ENCODE data around the gene KRT40. TPM values are rescaled to one million over a fixed set of nuclear protein-coding genes. Genes with fewer than 3 reads are reported as not detected.

The KRT40 gene
- total and polyA plus RNA-seq, 9 of the 15 experiments (the other 6 are each of a cell fraction or from before 2014, with no cell fraction given) = not detected

GRCh38 chr17:40992666-40993065, 8.5 kb upstream of the KRT40 start (continued):
- TF ChIP-seq, protein P1, sequence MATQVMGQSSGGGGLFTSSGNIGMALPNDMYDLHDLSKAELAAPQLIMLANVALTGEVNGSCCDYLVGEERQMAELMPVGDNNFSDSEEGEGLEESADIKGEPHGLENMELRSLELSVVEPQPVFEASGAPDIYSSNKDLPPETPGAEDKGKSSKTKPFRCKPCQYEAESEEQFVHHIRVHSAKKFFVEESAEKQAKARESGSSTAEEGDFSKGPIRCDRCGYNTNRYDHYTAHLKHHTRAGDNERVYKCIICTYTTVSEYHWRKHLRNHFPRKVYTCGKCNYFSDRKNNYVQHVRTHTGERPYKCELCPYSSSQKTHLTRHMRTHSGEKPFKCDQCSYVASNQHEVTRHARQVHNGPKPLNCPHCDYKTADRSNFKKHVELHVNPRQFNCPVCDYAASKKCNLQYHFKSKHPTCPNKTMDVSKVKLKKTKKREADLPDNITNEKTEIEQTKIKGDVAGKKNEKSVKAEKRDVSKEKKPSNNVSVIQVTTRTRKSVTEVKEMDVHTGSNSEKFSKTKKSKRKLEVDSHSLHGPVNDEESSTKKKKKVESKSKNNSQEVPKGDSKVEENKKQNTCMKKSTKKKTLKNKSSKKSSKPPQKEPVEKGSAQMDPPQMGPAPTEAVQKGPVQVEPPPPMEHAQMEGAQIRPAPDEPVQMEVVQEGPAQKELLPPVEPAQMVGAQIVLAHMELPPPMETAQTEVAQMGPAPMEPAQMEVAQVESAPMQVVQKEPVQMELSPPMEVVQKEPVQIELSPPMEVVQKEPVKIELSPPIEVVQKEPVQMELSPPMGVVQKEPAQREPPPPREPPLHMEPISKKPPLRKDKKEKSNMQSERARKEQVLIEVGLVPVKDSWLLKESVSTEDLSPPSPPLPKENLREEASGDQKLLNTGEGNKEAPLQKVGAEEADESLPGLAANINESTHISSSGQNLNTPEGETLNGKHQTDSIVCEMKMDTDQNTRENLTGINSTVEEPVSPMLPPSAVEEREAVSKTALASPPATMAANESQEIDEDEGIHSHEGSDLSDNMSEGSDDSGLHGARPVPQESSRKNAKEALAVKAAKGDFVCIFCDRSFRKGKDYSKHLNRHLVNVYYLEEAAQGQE (IDR thresholded peaks at IDR 0.05; ENCODE audit: borderline replicate concordance) = no peak
- TF ChIP-seq, protein P1 (CRISPR knock-in tag; IDR thresholded peaks at IDR 0.05; ENCODE audit: low read depth) = no peak
- TF ChIP-seq ZNF174 (CRISPR knock-in tag; IDR thresholded peaks at IDR 0.05) = no peak
- no peak for TF ChIP-seq ZNF785 (CRISPR knock-in tag; IDR thresholded peaks at IDR 0.05)
- TF ChIP-seq TAF7 (tag; IDR thresholded peaks at IDR 0.05) = no peak
- TF ChIP-seq STAT5A (IDR thresholded peaks at IDR 0.05; ENCODE audit: borderline replicate concordance, low read length) = no peak
- no peak for TF ChIP-seq ZNF561 (CRISPR knock-in tag; conservative IDR thresholded peaks at IDR 0.05)
- no peak for TF ChIP-seq ZNF217 (CRISPR knock-in tag; IDR thresholded peaks at IDR 0.05)
- no peak for TF ChIP-seq NR2C2 (CRISPR knock-in tag; IDR thresholded peaks at IDR 0.05)
- TF ChIP-seq NR2C2 (tag; IDR thresholded peaks at IDR 0.05) = no peak
- no peak for TF ChIP-seq GTF2A2 (tag; IDR thresholded peaks at IDR 0.05)

All from K562 (cell line).